ENCODE measurements around the gene LRIT2.

LRIT2 gene

DNA sequence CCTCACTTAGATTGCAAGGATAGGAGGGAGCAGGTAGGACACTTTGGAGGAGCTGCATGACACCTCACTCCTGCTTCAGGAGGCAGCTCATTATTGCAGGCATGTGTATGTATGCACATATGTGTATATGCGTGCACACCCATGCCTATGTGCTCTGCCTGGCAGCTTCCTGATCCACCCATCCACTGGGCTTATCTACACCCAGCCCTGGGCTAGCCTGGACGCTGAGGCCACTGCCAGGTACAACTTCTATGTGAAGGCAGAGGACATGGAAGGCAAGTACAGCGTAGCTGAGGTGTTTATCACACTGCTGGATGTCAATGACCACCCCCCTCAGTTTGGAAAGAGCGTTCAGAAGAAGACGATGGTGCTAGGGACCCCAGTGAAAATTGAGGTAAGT is 13.3 kb downstream of the LRIT2 start:
- intact Hi-C loops (cut with DNase I) = no loop called here
- DNase-seq = no peak

GRCh38 chr10:84211566-84211965 is 13.8 kb downstream of the LRIT2 start:
- no peak for DNase-seq
- intact Hi-C loops (cut with DNase I) = no loop called here

GRCh38 chr10:84208023-84208422 is 17.3 kb downstream of the LRIT2 start:
- intact Hi-C loops (cut with DNase I) = no loop called here

GRCh38 chr10:84205853-84206525 is 19.4 kb downstream of the LRIT2 start:
- DNase-seq = no peak
- intact Hi-C loops (cut with DNase I) = loop anchor here (1.0 kb wide), 1 partner anchor 58 kb away; no protein-coding TSS in a partner anchor

More at GRCh38 chr10:84208023-84208422, 17.3 kb downstream of the LRIT2 start:
- peak in 1 of 10 donors; percentile 62 for DNase-seq

GRCh38 chr10:84205049-84205852 is 20.1 kb downstream of the LRIT2 start:
- DNase-seq = peak; percentile 60 to 97 (median 83)
- intact Hi-C loops (cut with DNase I) = loop anchor here (1.0 kb wide), 1 partner anchor 57 kb away; no protein-coding TSS in a partner anchor

GRCh38 chr10:84204610-84205009 is 20.7 kb downstream of the LRIT2 start:
- no peak for DNase-seq
- intact Hi-C loops (cut with DNase I) = loop anchor here (1.0 kb wide), 1 partner anchor 56 kb away; no protein-coding TSS in a partner anchor

DNA sequence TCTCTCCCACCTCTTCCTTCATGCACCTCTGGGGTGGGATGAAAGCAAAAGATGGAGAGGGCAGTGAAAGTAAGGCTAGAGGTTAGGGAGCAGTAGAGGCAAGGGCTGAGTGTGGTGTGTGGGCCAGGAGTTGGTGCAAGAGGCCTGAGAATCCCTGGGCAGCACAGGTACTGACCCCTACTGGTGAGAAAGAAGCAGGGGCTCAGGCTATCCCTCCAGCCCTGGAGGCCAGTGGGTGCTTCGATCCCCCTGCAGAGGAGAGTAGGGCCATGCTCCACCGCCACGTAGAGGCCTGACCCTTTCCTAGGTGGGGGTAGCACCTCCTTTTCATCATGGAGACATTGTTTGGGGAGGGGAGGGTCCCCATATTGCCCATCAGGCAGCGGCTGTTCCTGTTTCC is 21.2 kb downstream of the LRIT2 start:
- intact Hi-C loops (cut with DNase I) = no loop called here
- DNase-seq = no peak

DNA sequence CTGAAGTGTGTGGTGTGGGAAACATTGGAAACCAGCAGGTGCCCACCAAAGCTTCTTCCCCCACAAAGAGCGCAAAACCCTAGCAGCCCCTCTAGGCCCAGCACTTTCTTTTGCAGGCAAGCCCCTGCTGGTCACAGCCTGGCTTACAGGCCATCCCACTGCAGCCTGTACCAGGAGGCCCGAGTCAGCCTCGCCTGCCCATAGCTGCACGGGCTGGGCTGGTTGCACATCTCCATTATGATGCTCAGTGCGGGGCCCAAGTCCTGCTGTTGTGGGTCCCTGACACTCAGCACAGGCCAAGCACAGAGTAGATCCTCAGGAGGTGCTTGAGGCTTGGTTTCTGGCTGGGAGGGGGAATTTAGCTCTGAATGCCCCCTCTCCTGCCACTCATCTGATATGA is 23.0 kb downstream of the LRIT2 start:
- DNase-seq = peak in 1 of 10 donors; percentile 60
- intact Hi-C loops (cut with DNase I) = no loop called here

- intact Hi-C loops (cut with DNase I) = no loop called here
- peak in 1 of 10 donors; percentile 52 for DNase-seq
These were observed 23.7 kb downstream of the LRIT2 start for GRCh38 chr10:84201682-84202081.

- DNase-seq = peak in 1 of 10 donors; percentile 20
- intact Hi-C loops (cut with DNase I) = no loop called here
These were observed 24.1 kb downstream of the LRIT2 start for GRCh38 chr10:84201244-84201606.

- intact Hi-C loops (cut with DNase I) = no loop called here
- peak in 2 of 10 donors; percentile 40 to 61 for DNase-seq
These were observed 24.7 kb downstream of the LRIT2 start for GRCh38 chr10:84200537-84201243.

GRCh38 chr10:84198206-84198915 is 27.0 kb downstream of the LRIT2 start:
- intact Hi-C loops (cut with DNase I) = no loop called here
- peak in 1 of 10 donors; percentile 28 for DNase-seq

DNA sequence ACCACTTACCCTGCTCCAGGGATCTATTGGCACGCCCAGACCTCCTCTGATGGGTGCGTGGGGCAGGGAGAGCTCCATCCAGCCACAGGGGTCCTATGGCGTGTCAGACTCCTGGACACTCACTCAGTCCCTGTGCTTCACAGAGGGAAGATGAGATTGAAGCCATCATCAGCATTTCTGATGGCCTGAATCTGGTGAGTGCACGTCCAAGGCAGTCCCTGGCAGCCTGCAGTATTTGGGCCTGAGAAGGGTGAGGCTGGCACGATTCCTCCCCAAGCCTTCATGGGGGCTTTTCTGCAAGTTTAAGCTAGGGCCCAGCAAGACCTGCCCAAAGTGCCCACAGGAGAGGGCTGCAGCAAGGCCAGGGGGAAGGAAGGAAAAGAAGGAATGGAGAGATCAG is 27.7 kb downstream of the LRIT2 start:
- peak in 2 of 10 donors; percentile 56 to 57 for DNase-seq
- intact Hi-C loops (cut with DNase I) = no loop called here

GRCh38 chr10:84196941-84197340 is 28.4 kb downstream of the LRIT2 start:
- peak in 2 of 10 donors; percentile 72 to 79 for DNase-seq
- intact Hi-C loops (cut with DNase I) = no loop called here

DNA sequence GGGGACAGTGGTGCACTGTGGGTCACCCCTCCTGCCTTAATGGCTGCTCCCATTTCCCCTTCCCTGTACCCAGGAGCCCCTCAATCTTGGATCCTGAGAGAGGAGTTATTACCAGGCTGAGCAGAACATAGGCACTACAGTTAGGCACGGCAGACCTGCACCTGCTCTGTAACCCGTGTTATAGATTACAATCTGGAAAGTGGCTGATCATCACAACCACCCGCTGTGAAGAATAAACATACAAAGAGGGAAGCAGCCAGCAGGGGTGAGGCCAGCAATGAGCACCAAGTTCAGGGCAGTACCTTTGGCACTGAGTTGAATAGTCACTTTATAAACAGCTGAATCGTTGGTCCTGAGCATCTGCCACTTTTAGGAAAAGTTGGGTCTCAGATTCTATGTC is 29.3 kb downstream of the LRIT2 start:
- intact Hi-C loops (cut with DNase I) = no loop called here
- DNase-seq = peak in 1 of 10 donors; percentile 24

DNA sequence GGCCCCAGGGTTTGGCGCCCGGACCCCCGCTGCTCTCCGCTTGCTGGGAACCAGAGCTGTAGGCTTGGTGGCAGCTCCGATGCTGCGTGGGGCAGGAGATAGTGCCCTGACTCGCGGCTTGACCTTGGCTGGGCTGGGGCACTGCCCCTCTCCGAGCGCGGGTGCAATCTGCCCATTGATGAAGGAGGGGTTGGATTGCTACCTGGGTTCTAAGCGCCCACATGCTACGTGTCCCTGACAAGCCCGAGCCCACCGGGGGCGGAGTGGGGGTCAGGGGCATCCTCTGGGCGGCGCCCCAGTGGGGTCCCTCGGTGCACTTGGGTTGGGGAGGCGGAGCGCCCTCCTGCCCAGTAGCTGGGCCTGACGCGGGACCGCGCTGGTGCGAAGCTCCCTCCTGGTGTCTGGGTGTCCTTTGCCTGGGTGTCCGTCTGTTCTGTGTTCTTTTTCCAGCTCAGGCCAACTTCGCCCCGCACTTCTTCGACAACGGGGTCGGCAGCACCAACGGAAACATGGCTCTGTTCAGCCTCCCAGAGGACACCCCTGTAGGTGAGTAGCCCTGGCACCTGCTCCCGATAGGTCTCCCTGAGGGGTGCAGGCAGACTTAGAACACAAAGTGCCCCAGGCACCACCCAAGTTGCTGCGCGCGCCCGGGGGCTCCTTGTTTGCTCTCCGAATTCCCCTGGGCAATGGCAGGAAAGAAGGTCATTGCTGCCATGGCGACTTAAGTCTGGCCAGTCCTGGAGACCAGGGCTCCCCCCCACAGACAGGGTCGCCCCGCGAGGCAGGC is 30.1 kb downstream of the LRIT2 start:
- peak in 2 of 10 donors; percentile 58 to 74 for DNase-seq
- intact Hi-C loops (cut with DNase I) = no loop called here

GRCh38 chr10:84194424-84195043 is 30.8 kb downstream of the LRIT2 start, which contains the start of gene CDHR1:
Gene CDHR1 (plus strand): TSS chr10:84194537. CDS start chr10:84194761, 224 bp downstream.
- DNase-seq = peak in 6 of 10 donors; percentile 38 to 93 (median 47)
- intact Hi-C loops (cut with DNase I) = no loop called here

GRCh38 chr10:84193846-84194423 is 31.4 kb downstream of the LRIT2 start:
- DNase-seq = peak in 1 of 10 donors; percentile 49
- intact Hi-C loops (cut with DNase I) = no loop called here

DNA sequence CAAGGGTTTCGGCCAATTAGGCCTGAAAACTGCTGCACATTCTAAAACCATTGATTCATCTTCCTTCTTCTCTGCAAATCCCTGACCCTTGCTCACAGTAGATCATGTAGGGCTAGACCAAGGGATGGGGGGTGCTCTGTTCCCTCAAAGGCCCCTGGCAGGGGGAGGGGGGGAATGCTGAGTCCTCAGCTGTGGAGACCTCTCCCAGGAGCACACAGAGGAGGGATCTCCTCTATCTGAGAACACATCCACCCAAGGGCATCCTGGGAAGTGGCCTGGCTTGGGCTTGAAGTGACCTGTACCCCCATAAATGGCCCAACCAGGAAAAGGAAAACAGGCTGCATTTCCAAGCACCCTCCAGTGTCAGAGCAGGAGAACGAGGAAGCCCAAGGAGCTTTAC is 32.0 kb downstream of the LRIT2 start:
- DNase-seq = peak in 1 of 10 donors; percentile 53
- intact Hi-C loops (cut with DNase I) = no loop called here
